IMR-90 (cell line): Measurements from ENCODE around the gene RFTN2.

ENCODE experiments used
- MAZ ChIP-seq: IDR thresholded peaks from 2 replicates; pipeline ENCODE4 v1.6.1; 2012; ENCODE audit warnings: low read depth, mild to moderate bottlenecking, low read length, improper control_type of control experiment, moderate library complexity, borderline replicate concordance
- MXI1 ChIP-seq: IDR thresholded peaks from 2 replicates; pipeline ENCODE4 v1.6.1; 2012; ENCODE audit warnings: low read depth, mild to moderate bottlenecking, low read length, moderate library complexity, borderline replicate concordance
- NFE2L2 ChIP-seq: fragments of 150-350 bp; IDR thresholded peaks from 2 replicates; pipeline ENCODE4 v1.6.1; 2016; ENCODE audit warnings: low read depth, mild to moderate bottlenecking, low read length
- POLR2A ChIP-seq: IDR thresholded peaks from 2 replicates; pipeline ENCODE4 v1.6.1; 2012; ENCODE audit warnings: mild to moderate bottlenecking, low read depth, low read length
- RAD21 ChIP-seq: IDR thresholded peaks from 2 replicates; pipeline ENCODE4 v1.6.1; 2012; ENCODE audit warnings: low read length, improper control_type of control experiment
- RCOR1 ChIP-seq: IDR thresholded peaks from 2 replicates; pipeline ENCODE4 v1.6.1; 2012; ENCODE audit warnings: mild to moderate bottlenecking, low read length, improper control_type of control experiment; ENCODE audit not compliant: insufficient replicate concordance
- RFX5 ChIP-seq: IDR thresholded peaks from 2 replicates; pipeline ENCODE4 v1.8.0; 2012; ENCODE audit warnings: low read depth, mild to moderate bottlenecking, low read length, moderate library complexity
- SMC3 ChIP-seq: fragments of 150-350 bp; IDR thresholded peaks from 2 replicates; pipeline ENCODE4 v1.6.1; 2016; ENCODE audit warnings: low read depth, mild to moderate bottlenecking, antibody characterized with exemption, low read length, moderate library complexity
- USF2 ChIP-seq: fragments of 150-350 bp; IDR thresholded peaks from 2 replicates; pipeline ENCODE4 v1.6.1; 2017; ENCODE audit warnings: mild to moderate bottlenecking, antibody characterized with exemption, low read length, low read depth
- TF ChIP-seq, protein P1 (sequence below): conservative IDR thresholded peaks from 2 replicates; pipeline ENCODE4 v1.5.1; 2012; ENCODE audit warnings: mild to moderate bottlenecking, low read depth, low read length, improper control_type of control experiment

GRCh38 chr2:197626965-197627625 lies 48.3 kb downstream of the RFTN2 start:
- TF ChIP-seq, protein P1, sequence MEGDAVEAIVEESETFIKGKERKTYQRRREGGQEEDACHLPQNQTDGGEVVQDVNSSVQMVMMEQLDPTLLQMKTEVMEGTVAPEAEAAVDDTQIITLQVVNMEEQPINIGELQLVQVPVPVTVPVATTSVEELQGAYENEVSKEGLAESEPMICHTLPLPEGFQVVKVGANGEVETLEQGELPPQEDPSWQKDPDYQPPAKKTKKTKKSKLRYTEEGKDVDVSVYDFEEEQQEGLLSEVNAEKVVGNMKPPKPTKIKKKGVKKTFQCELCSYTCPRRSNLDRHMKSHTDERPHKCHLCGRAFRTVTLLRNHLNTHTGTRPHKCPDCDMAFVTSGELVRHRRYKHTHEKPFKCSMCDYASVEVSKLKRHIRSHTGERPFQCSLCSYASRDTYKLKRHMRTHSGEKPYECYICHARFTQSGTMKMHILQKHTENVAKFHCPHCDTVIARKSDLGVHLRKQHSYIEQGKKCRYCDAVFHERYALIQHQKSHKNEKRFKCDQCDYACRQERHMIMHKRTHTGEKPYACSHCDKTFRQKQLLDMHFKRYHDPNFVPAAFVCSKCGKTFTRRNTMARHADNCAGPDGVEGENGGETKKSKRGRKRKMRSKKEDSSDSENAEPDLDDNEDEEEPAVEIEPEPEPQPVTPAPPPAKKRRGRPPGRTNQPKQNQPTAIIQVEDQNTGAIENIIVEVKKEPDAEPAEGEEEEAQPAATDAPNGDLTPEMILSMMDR = no peak
- TF ChIP-seq USF2 (no peak), MXI1 (no peak), POLR2A (no peak), RFX5 (no peak), NFE2L2 (no peak), MAZ (no peak), RAD21 (no peak), SMC3 (no peak), RCOR1 (no peak)
